Effector CD8-positive, alpha-beta T cell (primary cell): ENCODE measurements around the gene CTNND2.

ENCODE experiments used
- DNase-seq: peaks from one replicate; lab custom pipeline; 2025; lab: John Stamatoyannopoulos, UW

The CTNND2 gene

DNA sequence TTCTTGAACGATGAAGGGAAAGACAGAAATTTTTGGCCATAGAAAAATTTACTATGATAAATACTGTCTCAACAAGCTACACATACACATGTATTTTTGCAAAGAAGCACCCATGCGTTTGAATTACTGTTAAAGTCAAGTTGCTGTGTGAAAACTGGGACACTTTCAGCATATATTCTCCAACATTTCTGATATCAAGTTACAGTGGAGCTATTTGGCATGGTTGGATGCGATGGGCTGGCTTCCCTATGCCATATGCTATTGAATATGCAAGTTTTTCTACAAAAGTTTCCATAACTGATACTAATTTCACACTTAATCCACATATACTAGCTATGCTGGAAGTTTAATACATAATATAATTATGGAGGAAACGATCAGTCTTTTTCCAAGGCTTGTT is 381.4 kb downstream of the CTNND2 start:
- no peak for DNase-seq

DNA sequence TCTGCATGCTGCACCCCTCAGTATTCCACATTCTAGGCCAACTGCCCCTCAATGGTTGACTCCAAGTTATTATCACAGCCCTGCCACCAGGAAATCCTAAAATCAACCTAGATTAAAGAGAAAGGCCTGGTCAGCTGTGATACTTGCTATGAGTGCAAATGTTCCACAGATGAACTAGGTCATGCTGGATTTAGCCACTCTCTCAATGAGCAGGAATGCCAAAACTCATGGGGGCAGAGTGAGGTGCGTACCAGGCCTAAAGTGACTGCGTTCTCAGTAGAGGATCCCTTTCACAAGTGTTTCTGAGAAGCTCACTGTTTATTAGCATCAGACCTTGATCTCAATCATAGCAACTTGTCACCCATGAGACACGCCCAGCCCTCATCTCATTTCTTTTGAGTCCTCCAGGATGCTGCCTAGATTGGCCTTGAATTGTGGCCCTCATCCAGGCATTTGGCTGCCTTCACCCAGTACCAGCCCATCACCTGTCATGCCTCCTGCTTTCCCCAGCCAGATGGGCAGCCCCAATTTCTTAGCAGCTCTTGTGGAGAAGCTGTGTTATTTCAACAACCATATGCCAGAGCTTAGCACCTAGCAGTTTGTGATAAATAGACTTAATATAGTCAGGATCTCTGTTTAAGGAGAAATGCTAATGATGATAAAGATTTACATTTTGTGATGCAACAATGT is 383.9 kb downstream of the CTNND2 start:
- DNase-seq, result no peak

DNA sequence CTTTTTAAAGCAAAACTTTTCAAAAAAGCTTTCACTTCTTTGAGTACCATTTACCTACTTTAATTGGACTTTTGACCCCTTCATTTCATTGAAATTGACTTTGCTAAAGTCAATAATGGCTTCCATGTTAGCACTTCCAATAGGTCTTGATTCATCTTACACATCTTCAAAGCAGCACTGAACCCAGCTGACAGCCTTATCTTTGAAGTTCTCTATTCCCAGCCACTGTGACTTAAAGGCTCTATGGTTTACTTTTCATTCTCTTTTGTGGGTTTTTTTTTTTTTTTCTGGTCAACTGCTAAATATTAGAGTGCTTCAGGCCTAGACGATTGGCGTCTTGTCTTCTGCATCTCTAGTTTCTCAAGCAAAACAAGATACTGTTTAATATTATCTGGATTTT is 385.0 kb downstream of the CTNND2 start:
- DNase-seq, result no peak

DNA sequence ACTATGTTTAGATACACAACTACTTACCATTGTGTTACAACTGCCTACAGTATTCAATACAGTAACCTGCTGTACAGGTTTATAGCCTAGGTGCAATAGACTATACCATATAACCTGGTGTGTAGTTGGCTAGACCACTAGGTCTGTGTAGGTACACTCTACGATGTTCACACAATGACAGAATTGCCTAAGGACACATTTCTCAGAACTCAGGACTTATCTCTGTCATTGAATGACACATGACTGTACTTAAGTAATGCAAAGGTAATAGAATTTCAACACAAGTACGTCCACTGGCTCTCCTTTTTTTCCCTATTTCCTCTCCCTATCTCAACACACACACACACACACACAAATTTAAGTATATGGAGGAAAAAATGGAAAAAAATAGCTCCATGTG is 385.6 kb downstream of the CTNND2 start:
- no peak for DNase-seq

DNA sequence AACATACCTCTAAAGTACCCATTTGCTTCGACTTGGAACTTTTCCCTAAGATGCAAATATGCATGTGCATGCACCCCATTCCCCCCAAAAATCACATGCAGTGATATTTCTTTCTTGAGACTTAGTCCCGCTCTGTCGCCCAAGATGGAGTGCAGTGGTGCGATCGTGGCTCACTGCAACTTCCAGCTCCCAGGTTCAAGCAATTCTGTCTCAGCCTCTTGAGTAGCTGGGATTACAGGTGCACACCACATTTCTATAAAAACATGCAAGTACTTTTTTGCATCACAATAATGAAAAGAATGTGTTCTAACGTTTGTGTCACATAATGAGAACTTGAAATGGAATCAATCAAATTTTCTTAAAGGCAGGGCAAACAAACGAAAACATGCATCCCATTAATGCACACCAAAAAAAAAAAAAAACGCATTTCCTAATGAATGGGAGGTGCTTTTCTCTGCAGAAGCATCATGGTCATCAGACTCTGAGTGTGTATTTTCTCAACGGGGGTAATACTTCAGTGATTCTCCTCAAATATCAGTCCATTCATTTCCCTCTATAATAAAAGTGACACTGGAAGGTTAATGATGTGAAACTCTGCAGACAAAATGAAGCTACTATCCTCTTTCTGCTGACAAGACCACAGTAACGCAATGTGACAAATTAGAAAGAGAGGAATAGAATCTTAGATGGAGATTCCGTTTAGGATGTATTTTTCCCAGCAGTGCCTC is 389.4 kb downstream of the CTNND2 start:
- DNase-seq, result no peak

DNA sequence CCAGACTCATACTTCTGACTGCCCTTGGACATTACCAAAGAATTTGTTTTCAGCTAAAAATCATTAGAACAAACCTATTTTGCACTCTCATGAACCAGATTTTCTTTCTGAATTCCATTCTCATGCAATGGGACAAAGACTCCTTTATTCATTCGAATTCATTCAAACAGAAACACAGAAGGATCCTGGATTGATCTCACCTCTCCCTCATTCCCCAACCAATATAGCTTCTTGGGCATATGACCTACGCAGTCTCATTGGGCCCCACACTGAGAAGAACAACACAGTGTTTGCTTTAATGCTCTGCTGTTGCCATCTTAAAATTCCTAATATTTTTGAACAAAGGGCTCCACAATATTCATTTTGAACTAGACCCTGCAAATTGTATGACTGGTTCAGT is 392.4 kb downstream of the CTNND2 start:
- DNase-seq, result no peak

DNA sequence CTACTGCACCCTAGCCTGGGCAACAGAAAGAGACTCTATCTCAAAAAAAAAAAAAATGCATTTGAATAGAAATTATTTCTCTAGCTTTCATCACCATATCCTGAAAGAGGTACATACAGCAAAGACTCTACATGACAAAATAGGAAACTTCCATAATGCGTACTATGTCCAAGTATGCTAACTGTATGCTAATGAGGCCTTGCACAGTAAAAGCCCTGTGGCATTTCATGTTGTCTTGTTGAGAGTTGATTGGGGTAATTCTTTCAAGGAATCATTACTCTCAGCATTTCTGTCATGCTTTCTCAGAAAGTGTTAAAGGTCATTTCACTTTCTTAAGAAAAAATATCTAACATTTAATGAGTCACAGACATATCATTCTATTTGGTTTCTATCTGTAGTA is 393.4 kb downstream of the CTNND2 start:
- DNase-seq, result no peak

DNA sequence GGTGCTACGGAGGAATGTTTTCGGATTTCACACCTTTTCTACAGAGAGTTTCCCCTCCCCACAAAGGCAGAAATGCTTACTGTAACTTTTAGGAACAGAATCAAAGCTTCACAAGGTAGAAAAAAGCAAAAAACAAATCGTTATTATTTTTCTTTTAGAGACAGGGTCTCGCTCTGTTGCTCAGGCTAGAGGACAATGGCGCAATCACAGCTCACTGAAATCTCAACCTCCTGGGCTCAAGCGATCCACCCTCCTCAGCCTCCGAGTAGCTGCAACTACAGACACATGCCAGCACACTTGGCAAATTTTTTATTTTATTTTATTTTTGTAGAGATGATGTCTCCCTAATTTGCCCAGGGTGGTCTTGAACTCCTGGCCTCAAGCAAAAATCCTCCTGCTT is 394.5 kb downstream of the CTNND2 start:
- DNase-seq, result no peak

DNA sequence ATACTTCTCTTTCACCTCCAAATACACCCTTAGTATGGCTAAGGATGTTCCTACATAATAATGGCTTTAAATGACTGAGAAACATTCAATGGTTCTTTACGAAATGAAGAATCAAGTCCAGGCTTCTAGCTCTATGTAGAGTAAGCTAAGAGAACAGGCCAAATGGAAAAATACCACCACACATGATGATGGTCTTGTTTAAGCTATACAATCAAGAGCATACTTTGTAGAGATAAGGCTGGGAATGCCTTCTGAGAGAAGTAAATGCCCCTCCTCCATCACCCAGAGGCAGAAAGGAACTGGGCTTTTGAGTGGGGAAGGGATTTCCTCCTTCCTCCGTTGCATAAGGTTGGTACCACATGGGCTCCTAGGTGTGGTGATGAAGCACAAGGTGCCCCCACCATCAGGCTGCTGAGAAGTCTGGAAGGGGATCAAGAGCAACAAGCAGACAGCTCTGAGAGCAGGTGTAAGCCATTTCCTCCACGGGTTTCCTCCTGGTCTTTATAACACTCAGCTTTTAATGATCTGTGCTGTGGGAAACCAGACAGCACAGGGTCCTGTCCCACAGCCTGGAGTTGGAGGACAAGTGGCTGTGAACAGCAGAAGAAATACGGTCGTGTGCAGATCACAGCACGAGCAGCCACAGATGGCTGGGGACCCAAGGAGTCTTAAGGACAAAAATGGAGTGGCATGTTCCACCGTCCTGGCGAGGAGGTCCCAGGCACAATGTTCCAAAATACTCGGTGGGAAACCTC is 396.9 kb downstream of the CTNND2 start:
- no peak for DNase-seq

DNA sequence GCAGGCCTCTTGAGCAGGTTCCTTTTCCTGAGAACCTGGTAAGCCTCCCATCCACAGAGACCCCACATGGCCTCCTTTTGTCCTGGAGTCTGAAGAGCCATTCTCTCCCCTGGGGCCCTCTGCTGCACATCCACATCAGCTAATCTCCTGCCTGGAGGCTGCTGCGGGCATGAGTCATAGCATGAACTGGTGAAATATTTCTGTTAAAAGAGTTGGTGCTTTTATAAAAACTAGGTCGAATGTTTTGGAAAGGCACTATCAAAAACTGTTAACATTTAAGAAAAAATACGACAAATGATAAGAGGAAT is 399.4 kb downstream of the CTNND2 start:
- no peak for DNase-seq

DNA sequence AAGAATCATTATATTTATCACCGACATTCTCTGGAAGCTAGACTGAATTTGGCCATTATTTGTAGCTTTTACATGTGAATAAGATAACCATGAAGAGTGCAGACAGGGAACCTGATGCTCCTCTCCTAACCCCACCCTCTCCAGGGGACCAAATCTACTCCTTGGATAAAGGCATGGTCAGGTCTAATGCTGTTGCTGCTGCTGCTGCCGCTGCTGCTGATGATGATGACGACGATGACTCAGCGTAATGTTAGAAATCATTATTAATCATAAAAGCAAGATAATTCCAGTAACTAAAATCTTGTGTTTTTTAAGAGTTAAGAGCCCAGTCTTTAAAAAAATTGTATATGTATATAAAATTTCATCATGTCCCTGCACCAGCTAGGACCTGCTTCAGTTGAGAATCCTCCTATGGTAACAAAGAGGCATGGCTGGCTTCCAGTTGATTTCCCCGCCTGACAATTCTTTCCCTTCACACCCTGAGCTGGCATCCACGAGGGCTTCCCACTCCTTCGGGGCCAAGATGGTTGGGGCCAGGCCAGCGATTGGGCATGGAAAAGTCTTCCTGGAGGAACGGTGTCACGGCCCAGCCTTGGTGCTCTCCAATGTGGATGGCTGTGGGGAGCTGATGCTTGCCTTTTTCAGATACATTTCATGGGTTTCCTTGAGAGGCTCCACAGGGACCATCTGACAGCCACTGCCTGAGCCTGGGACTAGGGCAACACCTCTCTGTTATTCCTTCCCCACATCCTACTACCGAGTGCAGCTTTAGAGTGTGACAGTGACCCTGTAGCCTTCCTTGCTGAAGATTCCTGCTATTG is 400.0 kb downstream of the CTNND2 start:
- no peak for DNase-seq

DNA sequence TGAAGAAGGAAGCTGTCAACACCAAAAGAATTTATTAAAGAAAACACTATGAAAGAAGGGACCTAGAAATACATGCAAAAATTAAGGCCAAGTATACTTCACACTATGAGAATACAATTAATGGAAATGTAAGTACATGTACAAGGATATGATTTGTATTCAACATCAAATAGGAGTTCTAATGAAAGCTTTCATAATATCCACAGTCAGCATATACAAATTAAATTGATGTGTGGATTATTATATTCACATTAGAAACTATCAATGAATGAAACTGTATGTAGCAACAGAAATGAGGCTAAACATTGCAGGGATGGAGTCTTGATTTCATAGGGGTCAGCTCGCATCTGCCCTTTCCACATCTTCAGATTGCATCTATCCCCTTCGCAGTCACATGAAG is 401.5 kb downstream of the CTNND2 start:
- no peak for DNase-seq

DNA sequence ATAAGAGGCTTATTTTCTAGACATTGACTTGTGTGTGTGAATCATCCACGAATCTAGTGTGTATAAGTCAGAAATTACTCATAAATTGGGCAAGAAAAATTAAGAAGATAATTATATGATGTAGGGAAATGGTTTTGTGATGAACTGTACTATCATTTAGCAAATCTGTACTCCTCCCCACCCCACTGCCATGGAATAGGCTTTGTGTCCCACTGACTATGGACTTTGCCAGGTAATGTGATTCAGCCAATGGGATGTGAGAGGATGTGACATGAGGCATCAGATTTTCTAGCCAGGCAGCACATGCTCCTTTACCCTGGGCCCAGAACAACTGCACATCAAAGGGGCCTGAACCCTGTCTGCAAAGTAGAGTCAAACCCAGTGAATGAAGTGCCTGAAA is 406.6 kb downstream of the CTNND2 start:
- no peak for DNase-seq

DNA sequence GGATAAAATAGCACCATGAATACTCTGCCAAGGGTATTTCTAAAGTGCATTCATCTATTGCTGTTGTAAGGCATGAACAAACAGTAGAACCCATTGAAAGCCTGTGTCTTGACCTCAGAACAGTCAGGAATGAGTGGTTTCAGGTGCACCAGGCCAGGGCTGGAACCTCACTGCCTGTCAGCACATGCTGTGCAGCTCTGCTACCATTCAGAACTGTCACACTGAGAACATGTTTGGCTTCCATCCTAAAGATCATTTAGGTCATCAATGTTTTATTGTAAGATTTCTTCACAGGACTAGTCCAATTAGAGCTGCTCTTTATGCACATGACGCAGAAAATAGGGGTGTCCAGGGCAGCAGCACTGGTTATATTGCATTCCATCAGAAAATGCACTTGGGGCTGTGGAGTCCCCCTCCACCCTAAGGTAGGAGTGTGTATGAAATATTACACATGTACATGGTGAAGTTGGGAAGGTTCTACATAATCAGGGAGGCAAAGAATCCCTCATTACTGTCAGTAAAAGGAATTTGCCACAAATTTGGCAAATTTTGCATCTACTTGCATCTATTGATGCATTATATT is 408.0 kb downstream of the CTNND2 start:
- no peak for DNase-seq

DNA sequence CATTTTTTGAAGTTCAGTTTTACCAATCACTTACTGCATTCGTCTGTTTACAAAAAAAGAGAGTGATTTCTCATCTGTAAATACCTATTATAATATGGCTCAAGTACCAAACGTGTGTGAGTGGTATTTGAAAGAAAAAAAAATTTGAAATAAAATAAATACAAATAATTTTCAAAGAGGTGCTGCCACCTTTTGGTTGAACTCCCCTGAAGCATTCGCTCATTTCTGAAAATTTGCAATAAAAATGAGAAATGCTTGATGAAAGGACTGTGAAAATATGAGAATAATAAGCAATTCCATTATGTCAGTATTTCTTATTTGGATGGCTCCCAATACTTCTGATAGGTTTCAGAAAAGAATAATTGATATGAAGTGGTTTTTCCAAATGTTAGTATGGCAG is 409.9 kb downstream of the CTNND2 start:
- DNase-seq, result no peak

DNA sequence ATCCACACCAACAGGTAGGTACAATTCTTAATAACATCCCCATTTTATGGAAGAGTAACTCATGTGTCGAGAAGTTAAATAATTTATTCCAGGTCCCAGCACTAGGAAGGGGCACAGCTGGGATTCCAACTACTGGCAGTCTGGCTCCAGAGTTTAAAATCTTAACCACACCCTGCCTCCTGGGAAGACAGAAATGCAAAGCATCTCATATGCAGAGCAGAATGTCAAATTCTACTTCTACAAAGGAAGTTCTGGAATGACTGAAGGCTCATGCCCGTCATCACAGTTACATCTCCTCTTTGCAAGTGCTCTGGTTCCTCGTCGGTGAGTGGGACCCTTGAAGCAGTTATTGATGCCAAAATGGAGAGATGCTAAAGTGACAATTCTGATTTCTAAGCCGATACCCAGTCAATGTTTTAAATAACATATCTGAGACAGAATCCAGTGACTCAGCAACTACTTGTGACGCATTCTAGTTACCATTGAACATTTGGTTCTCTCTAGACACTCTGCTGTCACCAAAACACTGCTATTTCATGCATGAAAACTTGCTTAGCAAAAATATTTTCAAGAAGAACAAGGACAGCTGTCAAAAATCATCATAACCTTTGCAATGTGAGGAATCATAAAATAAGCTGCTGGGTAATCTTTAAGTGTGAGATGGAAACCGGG is 412.7 kb downstream of the CTNND2 start:
- DNase-seq, result no peak

DNA sequence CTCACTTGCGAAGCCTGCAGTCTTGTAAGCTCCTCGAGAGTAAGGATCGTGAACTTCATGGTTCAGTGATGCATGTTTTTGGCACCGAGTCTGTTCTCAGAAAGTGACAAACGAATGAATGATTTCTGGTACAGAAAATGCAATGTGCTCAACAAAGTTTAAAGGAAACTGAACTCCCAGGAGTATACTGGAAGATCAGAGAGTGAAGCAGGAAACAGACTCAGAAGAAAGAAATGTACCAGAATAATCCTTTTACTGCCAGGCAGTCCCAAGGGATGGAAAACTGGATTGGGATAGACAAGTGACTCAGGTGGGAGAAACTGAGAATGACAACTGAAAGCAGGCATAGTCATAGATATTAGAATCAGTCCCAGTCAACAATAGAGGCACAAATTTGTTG is 420.6 kb downstream of the CTNND2 start:
- DNase-seq, result no peak

DNA sequence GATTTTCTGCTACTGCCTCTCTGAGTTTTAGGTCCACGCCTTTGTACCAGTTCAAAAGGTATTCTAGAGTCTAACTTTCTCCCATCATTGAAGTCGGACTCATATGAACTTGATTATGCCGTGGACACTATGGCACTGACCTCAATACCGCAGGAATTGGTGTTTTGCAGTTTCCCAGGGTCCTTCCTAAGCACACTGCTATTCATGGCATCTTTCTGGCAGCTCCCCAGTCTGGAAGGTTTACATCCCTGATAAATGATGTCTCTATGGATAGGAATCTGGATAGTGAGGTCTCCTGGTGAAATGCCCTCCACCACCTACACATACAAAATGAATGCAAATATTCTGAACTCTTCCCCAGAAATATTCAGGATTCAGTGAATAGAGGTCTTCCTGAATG is 422.2 kb downstream of the CTNND2 start:
- no peak for DNase-seq

DNA sequence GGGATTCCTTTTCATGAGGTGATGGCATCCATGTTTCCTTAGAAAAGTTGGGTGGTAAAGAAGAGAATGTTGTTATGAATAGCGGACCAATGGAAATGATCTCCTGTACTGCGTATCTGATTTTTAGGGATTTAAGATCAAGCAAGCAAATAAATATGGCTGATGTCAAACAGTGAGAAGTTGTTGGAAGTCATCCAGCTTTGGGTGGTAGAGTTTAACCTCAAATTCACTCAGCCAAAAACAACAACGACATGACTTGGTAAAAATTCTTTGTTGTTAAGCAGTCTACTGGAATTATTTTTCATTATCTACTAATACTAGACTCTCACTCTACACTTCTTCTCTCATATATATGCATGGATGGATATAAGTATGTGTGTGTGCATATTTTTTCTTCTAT is 426.5 kb downstream of the CTNND2 start:
- DNase-seq, result no peak

DNA sequence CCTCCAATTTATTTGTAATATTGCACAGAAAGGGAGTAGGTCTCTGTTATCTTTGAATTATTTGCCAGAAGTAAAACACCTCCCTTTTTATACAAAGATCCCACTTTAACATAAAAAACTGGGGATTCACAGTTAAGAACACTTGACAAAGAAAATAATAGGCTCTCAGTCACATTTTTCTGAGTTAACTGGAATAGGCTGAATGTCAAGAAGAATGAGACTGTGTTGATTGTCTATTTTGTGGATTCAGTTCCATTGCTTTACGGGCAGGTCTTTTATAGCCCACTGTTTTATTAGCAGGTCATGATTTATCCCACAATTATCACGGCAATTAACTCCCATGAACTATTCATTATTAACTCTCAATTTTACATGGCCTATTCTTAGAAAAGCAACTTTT is 427.4 kb downstream of the CTNND2 start:
- no peak for DNase-seq

DNA sequence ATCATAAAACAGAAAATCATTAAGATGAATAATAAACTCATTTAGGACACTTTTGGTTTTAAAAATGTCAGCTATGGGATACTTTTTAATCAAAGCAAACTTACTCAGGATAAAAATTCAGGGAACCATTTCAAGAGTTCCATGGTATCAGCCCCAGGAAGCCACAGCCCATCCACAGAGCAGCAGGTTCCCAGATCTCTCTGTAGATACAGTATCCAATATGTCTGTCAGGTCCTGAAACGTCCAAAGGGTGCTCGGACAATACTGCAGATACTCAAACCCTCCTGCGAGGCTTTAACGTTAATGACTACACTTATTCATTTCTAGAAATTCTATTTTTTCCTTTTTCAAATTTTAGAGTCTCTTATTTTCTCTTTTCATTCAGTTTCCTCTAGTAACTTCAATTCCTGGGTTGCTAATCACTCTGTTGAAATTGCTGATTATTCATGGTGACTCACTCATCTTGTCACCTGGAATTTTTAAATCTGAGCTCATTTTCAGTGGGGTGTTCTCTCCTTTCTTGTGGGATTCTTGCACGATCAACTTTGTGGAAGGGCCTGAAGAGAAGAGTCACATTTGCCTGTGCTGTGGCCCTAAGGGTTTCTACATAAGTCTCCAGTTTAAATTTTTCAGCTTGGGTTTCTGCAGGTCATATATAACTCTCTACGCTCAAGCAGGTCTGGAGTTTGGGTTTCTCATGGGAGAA is 435.8 kb downstream of the CTNND2 start:
- no peak for DNase-seq
